Body of pancreas (tissue), 4 donors: ENCODE measurements around the gene ANAPC2.

ENCODE experiments used
- CTCF ChIP-seq, 7 experiments: fragments of 450-650 bp in 4 of 7; fragments of 200-600 bp in 3 of 7; sonication (generic) in 3 of 7; IDR thresholded peaks; one replicate each; pipeline ENCODE4 v1.5.1; 2016 to 2019; ENCODE audit warnings: antibody characterized with exemption in 7 of 7
- POLR2A ChIP-seq, 3 donors: fragments of 450-650 bp; IDR thresholded peaks; one replicate each; pipeline ENCODE4 v1.6.1; 2016; ENCODE audit warnings: antibody characterized with exemption in 3 of 3, mild to moderate bottlenecking in 2 of 3

GRCh38 chr9:137149942-137150616 is 38.3 kb downstream of the ANAPC2 start:
- TF ChIP-seq CTCF (IDR thresholded peaks at IDR 0.05): no peak
- no peak for TF ChIP-seq POLR2A (IDR thresholded peaks at IDR 0.05)
